Measurements from ENCODE around the gene CGAS. TPM values are rescaled to one million over a fixed set of nuclear protein-coding genes. Genes with fewer than 3 reads are reported as not detected.
A peak's percentile ranks its signal among the peaks of the same experiment; 100 is the strongest.

Gene CGAS
- total and polyA plus RNA-seq, 9 of the 15 experiments (the other 6 are each of a cell fraction or from before 2014, with no cell fraction given): 0.01 to 0.32 (median 0.06) TPM; not detected in 2

GRCh38 chr6:73382462-73383113 is 69.5 kb downstream of the CGAS start (continued):
- TF ChIP-seq BACH1 (tag; IDR thresholded peaks at IDR 0.05) (no peak), FOXJ2 (tag; IDR thresholded peaks at IDR 0.05) (peak; percentile 67; the same call in 1 of the 2 replicates), BMI1 (IDR thresholded peaks at IDR 0.05; ENCODE audit: low read length) (no peak), PURB (CRISPR knock-in tag; IDR thresholded peaks at IDR 0.05; ENCODE audit: low read depth) (no peak), ZBTB43 (CRISPR knock-in tag; IDR thresholded peaks at IDR 0.05) (no peak), ZNF780A (CRISPR knock-in tag; IDR thresholded peaks at IDR 0.05) (no peak), NKRF (IDR thresholded peaks at IDR 0.05; ENCODE audit: borderline replicate concordance) (no peak), E2F3 (CRISPR knock-in tag; IDR thresholded peaks at IDR 0.05) (no peak), AFF1 (IDR thresholded peaks at IDR 0.05; ENCODE audit: low read depth in 1 of 2, partially characterized antibody in 2 of 2) (no peak), HDAC2 (IDR thresholded peaks at IDR 0.05) (no peak), RFX1 (IDR thresholded peaks at IDR 0.05) (peak; percentile 40; the same call in 1 of the 2 replicates), MLLT1 (IDR thresholded peaks at IDR 0.05) (no peak), CHD1 (IDR thresholded peaks at IDR 0.05; ENCODE audit: low read length) (no peak), ZNF121 (CRISPR knock-in tag; conservative IDR thresholded peaks at IDR 0.05) (peak; percentile 90), ZSCAN32 (CRISPR knock-in tag; IDR thresholded peaks at IDR 0.05) (no peak), C11orf30 (IDR thresholded peaks at IDR 0.05; ENCODE audit: low read depth) (no peak), CREB1 (IDR thresholded peaks at IDR 0.05) (no peak), CREB1 (CRISPR knock-in tag; IDR thresholded peaks at IDR 0.05) (no peak), FOSL1 (tag; conservative IDR thresholded peaks at IDR 0.05) (0 out of 2 replicates have a peak, but pooled peaks have one; percentile 14), EGR1 (conservative IDR thresholded peaks at IDR 0.05) (no peak)

Measured in K562 (cell line).